HG02884 (cell line): Measurements from ENCODE around the gene RAB27A.
A peak's percentile ranks its signal among the peaks of the same experiment; 100 is the strongest.

Source experiments
- ATAC-seq: cut with Tn5 transposase; IDR thresholded peaks from one replicate; pipeline ENCODE4 v1.9.1; 2021; ENCODE audit warnings: mild to moderate bottlenecking, moderate library complexity; ENCODE audit not compliant: unreplicated experiment

The RAB27A gene

DNA sequence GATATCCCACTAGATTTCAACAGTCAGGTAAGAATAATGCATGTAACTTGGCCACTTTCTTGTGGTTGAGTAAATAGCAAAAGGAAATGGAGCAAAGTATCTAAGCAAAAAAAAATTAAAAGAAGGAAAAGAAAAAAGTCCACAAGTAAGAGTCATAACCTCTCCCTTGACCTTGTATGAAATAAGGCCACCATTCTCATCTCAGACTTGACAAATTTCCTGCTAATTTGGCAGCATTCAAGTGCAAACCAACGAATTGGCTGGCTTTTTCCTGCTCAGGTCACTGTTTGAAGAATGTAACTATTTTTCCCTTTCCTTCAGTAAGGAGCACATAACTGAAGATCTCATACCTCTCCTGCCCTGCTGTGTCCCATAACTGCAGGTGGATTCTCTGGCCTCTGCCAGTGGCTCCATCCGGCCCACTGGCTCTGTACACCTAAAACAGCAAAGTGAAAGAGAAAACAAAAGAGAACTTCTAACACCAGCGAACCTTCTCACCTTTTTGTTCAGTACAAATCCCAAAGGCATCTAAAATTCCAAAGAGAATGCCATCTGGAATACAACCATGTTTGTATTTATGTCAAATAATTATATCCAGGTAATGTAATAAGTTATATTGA lies 59.5 kb downstream of the RAB27A start:
- ATAC-seq: no peak

DNA sequence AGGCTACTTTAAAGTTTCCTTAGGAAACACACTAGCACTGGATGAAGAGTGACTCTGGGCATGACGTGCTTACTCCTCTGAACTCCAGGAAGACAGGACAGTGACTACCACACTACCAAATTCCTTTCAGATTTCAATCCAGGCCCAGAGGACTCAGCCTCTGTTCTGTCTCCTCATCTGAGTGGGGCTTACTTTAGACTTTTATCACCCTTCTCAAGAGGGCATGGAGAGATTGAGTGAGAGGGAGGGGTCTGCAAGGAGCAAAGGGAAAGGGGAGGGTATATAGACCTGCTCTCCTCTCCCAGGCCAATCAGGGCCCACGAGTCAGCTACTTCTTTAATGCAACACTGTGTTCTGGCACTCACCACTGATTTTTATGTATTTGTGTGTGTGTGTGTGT lies 63.5 kb downstream of the RAB27A start:
- ATAC-seq: no peak

DNA sequence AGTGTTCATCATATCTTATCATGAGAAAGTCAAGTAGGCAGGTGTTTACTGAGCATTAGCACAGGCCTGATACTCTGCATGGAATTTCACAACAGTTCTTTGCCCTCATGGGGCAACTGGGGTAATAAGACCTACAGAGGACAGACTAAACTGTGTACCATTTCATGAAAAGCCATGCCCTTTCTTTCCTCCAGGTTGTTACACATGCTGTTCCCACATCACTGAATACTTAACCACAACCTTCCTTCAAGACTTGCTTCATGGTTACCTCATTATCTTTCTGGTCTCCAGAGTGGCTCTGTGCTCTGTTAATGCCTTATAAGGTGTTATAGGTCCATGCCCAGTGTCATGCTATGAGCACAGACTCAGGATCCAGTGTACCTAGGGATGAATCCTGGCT lies 64.7 kb downstream of the RAB27A start:
- peak; percentile 34 for ATAC-seq

DNA sequence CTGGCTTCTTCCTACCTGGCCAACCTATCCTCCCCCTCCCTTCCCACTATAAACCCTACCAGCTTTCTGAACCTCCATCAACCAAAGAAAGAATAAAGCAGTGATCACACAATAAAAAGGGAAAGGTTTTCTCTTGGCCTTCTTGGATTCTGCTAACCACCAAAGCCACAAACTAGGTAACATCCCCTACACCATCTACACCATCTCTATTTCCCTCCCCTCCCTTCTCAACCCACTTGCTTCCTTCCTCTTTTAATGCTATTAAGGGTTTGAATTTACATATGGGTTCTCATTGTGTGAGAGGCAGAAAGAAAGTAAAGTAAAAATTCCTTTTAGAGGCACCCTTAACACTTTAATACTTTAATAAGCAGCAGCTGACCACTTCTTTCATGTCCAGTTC lies 67.0 kb downstream of the RAB27A start:
- peak; percentile 69 for ATAC-seq

DNA sequence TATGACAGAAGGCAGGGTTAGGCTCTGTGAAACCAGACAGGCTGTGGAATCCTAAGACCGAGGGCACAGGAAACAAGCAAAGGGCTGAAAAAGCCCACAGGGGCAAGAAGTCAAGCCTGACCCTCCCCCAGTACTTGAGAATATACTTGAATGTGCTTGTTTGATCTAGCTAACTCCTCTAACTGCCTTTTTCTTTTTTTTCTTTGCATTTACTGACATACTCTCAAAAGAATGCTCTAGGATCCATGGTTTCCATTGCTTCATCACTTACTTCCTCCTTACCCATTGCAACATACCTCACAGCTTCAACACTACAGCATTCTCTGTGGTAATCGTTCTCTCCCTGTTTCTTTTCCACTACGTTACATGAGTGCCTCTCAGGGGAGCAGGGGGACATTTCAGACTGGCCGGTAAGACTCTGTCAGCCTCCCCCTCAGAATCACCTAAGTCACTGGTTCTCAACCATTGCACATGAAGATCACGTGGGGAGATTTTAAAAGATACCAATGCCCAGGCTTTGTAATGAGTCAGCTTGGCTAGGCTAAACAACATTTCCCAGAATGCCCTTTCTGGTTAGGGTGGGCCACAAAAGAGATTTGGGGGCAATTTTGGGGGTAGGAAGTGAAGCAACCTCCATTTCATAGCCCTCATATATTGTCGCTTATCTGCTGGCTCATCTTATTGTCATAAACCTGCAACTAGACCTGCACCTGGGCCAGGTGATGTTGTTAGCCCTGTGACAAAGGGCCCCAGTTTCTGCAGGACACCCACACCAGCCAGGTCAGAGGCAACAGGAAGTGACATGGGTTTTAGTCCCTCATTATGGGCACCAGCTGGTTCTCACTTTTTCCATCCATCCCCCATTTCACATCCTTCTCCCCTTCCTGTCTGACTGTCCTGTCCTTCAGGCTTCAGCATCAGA lies 68.3 kb downstream of the RAB27A start:
- ATAC-seq: no peak

DNA sequence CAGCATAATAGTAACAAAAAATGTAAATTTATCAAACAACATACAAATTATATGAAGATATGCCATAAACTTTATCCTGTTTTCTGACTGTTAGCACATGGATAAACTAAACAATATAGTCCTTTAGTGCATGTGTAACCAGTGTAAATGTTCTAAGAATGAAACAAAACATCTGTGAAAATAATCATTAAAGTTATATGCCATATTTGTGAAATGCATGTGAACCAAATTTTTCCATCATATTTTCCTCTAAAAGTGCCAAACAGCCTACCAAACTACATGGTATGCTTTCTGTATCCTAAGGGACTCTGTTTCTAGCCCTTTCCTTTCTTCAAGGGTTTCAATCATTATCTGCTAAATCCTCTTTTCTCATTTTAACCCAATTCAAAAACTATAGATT lies 69.0 kb downstream of the RAB27A start:
- no peak for ATAC-seq

DNA sequence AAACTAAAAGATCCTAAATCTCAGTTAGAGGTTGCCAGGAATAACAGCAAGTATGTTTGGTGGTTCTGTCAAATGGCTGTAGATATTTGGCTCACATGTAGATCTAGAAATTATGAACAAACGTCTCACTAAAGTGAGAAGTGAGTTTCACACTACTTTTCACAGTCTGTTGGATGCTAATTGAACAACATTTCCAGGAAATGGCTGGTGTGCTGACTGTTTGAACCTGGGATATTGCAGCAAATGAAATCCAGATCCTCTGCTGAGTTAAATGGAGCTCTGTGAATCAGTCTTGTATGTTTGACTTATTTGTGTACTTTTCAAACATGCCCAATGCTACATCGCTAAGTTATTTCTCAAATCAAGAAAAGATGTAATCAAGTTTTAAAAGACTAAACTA lies 71.6 kb downstream of the RAB27A start:
- ATAC-seq: no peak

DNA sequence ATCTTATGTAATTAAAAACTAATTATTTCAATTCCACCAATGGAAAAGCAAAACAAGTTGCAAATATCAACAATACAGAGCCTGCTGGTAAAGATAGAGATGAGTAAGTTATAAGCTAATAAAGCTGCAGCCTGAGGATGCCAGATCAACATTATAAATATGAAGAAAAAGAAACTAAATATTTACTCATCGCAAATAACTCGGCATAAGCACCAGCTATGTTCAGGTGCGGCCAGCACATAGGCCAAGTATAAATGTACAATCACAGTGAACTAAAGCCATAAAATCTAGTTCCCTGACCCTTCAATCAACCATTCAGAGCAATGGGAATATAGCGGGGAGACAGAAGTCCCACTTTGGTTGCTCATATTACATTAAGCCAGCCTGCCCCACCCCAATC lies 85.1 kb downstream of the RAB27A start:
- ATAC-seq: no peak

DNA sequence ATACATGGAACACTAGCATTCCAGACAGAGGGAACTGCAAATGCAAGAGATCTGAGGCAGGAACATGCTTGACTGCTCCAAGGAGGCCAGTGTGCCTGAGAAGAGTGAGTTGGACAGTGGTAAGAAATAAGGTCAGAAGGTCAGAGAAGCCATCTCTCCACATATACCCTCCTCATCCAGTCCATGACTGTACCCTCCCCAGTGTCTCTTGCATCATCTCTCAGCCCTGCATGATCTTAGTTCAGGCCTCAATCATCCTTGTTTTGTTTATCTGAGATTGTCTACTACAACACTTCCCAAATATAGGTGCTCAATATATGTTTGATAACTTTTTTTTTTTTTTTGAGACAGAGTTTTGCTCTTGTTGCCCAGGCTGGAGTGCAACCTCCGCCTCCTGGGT lies 87.4 kb downstream of the RAB27A start:
- ATAC-seq: no peak

DNA sequence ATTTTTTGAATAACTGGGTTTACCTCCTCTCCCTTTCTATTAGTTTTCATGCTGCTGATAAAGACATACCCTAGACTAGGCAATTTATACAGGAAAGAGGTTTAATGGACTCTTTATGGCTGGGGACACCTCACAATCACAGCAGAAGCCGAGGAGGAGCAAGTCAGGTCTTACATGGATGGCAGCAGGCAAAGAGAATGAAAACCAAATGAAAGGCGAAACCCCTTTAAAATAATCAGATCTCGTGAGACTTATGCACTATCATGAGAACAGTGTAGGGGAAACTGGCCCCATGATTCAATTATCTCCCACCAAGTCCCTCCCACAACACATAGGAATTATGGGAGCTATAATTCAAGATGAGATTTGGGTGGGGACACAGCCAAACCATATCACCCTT lies 90.9 kb downstream of the RAB27A start:
- no peak for ATAC-seq

DNA sequence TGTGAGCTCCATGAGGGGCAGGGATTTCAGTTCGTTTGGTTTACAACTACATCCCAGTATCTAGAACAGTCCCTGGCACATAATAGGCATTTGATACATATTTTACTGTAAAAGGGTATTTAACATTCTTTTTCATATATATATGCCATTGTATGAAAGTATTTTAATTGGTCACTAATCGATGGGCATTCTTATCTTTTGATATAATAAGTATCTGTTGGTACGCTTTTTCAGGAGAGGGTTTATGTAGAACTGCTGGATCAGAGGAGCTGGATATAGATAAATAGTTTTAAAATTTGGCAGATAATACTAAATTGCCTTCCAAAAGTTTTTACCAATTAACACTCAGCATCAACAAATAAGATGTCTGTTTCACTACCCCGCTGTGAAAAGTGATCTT lies 91.9 kb downstream of the RAB27A start:
- no peak for ATAC-seq

DNA sequence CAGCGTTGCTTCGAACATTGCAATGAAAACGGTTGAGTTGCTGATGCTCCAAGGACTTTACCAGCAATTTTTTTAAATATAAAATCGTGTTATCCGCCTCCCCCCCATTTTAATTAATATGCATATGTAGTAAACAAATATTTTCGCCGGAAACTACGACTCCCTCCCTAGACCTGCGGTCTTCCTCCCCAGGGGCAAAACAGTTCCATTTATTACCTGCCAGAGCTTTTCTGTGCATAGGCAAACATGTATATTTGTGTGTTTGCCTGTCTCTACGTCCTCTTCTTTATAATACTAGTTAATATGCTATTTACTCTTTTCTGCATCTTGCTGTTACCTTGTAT lies 92.3 kb downstream of the RAB27A start:
- ATAC-seq: peak; percentile 16

DNA sequence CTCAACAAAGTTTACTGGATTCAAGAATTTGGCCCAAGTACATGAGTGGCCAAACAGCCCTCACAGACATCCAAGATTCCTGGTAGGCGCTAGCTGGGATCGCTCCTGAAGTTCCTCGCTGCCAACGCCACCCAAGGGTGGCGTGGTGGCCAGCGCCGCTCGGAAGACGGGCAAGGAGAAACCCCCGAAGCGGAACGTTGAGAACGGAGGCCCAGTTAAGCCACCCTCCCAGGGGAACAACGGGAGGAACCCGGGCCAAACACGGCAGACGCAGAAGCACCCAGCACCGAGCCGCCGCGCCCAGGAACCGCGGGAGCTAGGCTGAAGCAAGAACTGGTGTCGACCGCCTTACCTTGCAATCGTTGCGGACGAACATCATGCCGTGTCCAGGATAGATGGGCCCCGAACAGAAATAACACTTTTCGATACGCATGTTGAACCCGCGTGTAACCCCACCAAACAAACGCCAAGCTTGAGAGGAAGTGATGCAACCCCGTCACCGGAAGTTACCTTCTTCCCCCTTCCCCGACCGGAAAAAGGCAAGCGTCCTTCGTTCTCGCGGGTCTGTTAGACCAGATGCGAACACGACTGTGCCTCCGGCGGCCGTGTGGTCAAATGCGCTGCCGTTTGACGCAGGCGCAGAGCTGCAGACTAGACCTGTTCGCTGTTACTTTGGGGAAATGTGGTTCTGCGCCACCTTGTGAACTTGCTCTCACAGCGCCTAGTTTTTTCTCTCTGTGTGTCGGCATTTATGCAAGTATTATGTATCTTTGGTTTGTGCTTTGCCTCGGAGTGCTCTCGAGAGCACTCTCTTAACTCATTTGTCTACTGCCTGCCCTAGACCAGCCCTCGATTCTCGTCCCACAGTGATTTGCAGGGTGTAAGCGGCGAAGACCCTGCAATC lies 92.9 kb downstream of the RAB27A start, which contains the start of gene RSL24D1:
Gene RSL24D1 (minus strand): TSS at position 484 of the 904 bp plus-strand sequence. CDS start 51 bp downstream, at position 433.
- peak; percentile 91 for ATAC-seq

DNA sequence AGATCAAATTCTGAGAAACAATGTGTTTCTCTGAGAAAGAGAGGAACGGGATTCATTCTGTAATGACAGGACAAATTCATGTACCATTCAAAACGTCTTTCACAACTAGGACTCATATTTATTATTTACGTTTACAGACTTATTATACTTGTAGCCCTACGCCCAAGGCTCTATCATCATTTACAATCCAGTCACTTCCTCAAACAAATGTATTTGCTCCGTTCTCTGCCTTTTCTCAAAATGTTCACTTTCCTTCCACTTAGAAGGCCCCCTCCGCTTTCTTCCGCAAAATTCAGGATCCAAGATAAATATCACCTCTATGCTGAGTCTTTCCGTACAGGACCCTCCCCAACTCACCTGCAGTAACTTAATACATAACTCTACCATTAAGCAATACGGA lies 93.6 kb downstream of the RAB27A start:
- no peak for ATAC-seq

DNA sequence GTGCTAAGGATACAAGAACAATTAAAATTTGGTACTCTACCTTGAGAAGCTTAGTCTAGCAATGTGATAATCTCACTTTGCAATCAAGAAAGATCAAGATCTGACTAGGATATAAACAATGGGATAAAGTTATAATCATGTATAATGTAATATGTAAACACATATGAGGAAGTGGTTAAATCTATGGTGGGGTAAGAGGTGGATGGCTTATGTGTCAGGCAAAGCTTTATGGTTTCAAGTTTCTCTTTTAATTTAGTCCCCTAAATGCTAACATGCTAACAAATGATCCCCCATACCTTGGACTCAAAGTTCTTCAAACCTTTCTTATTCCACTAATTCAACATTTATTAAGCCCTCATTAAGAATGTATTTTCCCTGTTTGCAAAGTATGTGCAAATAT lies 95.4 kb downstream of the RAB27A start:
- no peak for ATAC-seq

DNA sequence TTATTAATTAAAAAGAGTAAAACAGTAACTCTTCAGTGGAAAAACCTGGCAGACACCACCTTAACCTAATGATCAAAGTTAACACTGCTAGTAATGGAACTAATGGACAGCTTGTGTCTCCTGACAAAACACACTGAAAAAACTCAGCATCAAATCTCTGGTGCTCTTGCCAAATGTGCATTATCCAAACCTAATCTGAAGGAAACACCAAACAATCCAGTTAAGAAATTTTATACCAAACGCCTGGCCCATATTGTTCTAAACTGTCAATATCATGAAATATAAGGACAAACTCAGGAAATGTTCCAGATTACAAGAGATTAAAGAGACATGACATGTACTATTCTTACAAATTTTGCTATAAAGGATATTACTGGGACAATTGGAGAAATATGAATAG lies 103.3 kb downstream of the RAB27A start:
- no peak for ATAC-seq

DNA sequence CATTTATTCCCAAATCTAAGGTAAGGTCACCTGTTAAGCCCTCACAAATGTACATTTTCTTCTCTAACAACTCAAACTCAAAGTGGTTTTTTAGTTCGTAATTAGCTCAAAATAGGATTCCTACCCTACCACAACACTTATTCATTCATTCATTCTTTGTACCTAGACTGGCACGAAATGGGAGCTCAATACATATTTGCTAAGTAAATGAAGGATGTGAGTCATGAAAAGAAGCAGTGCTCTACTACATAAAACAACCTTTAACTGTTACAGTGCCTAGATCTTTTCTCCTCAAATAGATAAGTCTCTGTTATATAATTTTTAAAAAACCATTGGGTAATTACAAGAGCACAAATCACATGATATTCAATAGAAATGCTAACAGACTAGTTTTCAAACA lies 105.9 kb downstream of the RAB27A start:
- ATAC-seq: no peak

DNA sequence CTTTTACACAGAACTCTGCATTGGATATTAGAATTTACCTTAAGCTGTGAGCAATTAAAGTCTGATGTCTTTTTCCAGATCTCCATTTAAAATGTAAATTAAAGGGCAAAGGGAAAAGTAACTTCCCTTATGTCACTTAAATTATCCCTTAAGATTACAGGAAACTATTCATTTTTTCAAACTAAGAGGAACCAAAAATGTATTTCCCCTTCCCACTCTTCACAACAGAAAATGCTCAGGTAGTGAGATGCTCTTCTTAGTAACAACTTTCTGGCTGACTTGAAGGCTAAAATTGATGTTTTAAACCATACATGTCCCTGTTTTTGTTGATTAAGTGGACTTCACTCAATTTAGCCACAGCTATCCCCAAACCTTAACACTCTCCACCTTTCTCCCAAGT lies 110.5 kb downstream of the RAB27A start:
- no peak for ATAC-seq

DNA sequence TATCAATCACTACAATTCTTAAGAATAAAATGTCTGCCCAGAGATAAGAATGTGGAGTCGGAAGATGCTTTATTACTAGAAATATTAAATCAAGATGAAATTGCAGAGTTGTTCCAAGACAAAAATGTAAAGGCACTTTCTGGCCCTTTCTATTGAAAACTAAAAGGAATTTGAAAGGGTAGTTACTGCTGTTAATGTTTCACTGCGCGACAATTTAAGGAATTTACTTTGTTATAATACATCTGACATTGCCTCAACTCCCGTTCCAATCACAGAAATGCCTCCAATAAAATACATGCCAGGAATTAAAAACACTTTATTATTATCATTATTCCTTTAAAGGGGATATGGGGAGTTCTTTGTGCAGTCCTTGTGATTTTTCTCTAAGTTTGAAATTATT lies 119.3 kb downstream of the RAB27A start:
- ATAC-seq: no peak

DNA sequence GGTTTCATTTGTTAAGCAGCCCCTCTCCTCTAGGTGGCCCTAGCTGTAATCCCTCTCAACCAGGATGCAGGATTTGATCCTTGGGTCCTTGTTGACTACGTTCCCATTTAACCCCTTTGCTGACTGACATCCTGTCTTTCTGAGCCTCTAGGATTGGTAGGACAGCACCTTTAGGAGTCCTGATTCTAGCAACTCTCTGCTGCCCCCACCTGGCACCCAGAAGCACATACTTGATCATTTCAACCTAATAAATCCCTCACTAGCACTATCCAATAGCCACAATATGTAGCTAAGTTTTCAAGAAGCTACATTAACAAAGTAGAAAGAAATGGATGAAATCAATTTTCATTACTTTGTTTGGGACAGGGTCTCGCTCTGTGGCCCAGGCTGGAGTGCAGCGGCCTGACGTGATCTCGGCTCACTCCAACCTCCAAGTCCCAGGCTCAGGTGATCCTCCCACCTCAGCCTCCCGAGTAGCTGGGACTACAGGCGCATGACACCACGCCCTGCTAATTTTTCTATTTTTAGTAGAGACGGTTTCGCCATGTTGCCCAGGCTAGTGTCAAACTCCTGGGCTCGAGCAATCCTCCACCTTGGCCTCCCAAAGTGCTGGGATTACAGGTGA lies 121.2 kb downstream of the RAB27A start:
- peak; percentile 87 for ATAC-seq

DNA sequence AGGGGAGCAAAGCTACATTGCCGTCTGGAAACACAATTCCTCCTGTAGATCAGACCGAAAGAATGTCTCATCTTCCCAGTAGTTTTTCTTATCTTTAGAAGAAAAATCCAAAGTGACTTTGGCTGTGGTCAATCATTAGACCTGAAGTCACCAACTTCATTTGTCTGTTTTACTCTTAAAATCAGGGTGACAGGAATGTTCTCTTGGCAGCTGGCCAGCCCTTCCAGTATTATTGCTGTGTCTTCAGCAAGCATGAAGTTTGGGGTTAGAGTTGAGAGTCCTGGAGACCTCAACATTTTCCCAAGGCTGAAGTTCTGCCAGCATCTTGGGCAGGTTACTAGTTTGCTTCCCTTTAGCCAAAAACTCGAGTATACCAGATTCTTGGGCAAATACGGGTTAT lies 125.3 kb downstream of the RAB27A start:
- no peak for ATAC-seq
